ENCODE measurements around the gene MLST8.

GRCh38 chr16:2200313-2200712 lies 4.9 kb upstream of the MLST8 start:
- TF ChIP-seq BHLHE40 (IDR thresholded peaks at IDR 0.05; ENCODE audit: borderline replicate concordance) (no peak), FOXA1 (IDR thresholded peaks at IDR 0.05) (no peak), SP1 (IDR thresholded peaks at IDR 0.05) (no peak), ARNT (IDR thresholded peaks at IDR 0.05) (no peak), L3MBTL2 (conservative IDR thresholded peaks at IDR 0.05) (no peak), FOXM1 (IDR thresholded peaks at IDR 0.05; ENCODE audit: borderline replicate concordance) (no peak), HDGF (IDR thresholded peaks at IDR 0.05; ENCODE audit: borderline replicate concordance) (no peak), ELF4 (IDR thresholded peaks at IDR 0.05) (no peak), LEF1 (IDR thresholded peaks at IDR 0.05; ENCODE audit: borderline replicate concordance) (no peak), SUZ12 (IDR thresholded peaks at IDR 0.05) (no peak), NFRKB (IDR thresholded peaks at IDR 0.05) (no peak)
- TF ChIP-seq, protein P1, sequence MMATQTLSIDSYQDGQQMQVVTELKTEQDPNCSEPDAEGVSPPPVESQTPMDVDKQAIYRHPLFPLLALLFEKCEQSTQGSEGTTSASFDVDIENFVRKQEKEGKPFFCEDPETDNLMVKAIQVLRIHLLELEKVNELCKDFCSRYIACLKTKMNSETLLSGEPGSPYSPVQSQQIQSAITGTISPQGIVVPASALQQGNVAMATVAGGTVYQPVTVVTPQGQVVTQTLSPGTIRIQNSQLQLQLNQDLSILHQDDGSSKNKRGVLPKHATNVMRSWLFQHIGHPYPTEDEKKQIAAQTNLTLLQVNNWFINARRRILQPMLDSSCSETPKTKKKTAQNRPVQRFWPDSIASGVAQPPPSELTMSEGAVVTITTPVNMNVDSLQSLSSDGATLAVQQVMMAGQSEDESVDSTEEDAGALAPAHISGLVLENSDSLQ (IDR thresholded peaks at IDR 0.05) = no peak
